PC-9 (cell line): ENCODE data around the gene GXYLT1. TPM values are rescaled to one million over a fixed set of nuclear protein-coding genes. Genes with fewer than 3 reads are reported as not detected.

Experiments used
- BruUV-seq: library from RNA; stranded (reverse); fragments of 400-500 nt; replicated peaks from 2 replicates; lab custom pipeline; 2021; lab: Mats Ljungman, UMichigan
- CTCF ChIA-PET: fragments of 300-600 bp; sonication (Branson Sonifier 250); formaldehyde crosslinking; loops from one replicate; lab custom pipeline; 2022; ENCODE audit warnings: antibody characterized with exemption; lab: Charles Lee
- POLR2A ChIA-PET: fragments of 300-600 bp; sonication (Branson Sonifier 250); formaldehyde crosslinking; loops from one replicate; lab custom pipeline; 2022; ENCODE audit warnings: antibody characterized with exemption; ENCODE audit not compliant: unreplicated experiment; lab: Charles Lee
- DNase-seq, 2 experiments: peaks; one replicate each; pipeline versions ENCODE4 v3.0.0 to v3.0.0-alpha.2; 2015 to 2022; ENCODE audit warnings: mixed read lengths in 1 of 2
- H2AFZ ChIP-seq: fragments of 200-600 bp; sonication (generic); 2 replicates; pipeline ENCODE4 v1.8.1; 2017; ENCODE audit warnings: antibody characterized with exemption
- H3F3A ChIP-seq: fragments of 200-600 bp; sonication (generic); 2 replicates; pipeline ENCODE4 v1.8.1; 2017; ENCODE audit warnings: antibody characterized with exemption, mild to moderate bottlenecking, low read depth; ENCODE audit not compliant: insufficient read depth
- H3K27ac ChIP-seq: fragments of 200-600 bp; sonication (generic); 2 replicates; pipeline ENCODE4 v1.6.1; 2016; ENCODE audit warnings: mixed run types
- H3K27me3 ChIP-seq: fragments of 200-600 bp; sonication (generic); 2 replicates; pipeline ENCODE4 v1.6.1; 2016; ENCODE audit warnings: low read depth, mixed run types; ENCODE audit not compliant: insufficient read depth
- H3K36me3 ChIP-seq: fragments of 200-600 bp; sonication (generic); 2 replicates; pipeline ENCODE4 v1.6.1; 2016; ENCODE audit warnings: low read depth, mixed run types
- H3K4me1 ChIP-seq: fragments of 200-600 bp; sonication (generic); replicated peaks from 2 replicates; pipeline ENCODE4 v1.6.1; 2016; ENCODE audit warnings: mixed run types; ENCODE audit not compliant: insufficient read depth
- H3K4me2 ChIP-seq: fragments of 200-600 bp; sonication (generic); 2 replicates; pipeline ENCODE4 v1.6.1; 2017; ENCODE audit warnings: mixed run types
- H3K4me3 ChIP-seq: fragments of 200-600 bp; sonication (generic); 2 replicates; pipeline ENCODE4 v1.6.1; 2016; ENCODE audit warnings: mixed run types
- H3K79me2 ChIP-seq: fragments of 200-600 bp; sonication (generic); 2 replicates; pipeline ENCODE4 v1.6.1; 2017; ENCODE audit warnings: low read depth, mixed run types
- H3K9me2 ChIP-seq: fragments of 200-600 bp; sonication (generic); 2 replicates; pipeline ENCODE4 v1.8.1; 2017; ENCODE audit warnings: mild to moderate bottlenecking; ENCODE audit not compliant: insufficient read depth
- H3K9me3 ChIP-seq: fragments of 200-600 bp; sonication (generic); 2 replicates; pipeline ENCODE4 v1.8.1; 2016; ENCODE audit warnings: low read depth; ENCODE audit not compliant: insufficient read depth
- H4K20me1 ChIP-seq: fragments of 200-600 bp; sonication (generic); 2 replicates; pipeline ENCODE4 v1.8.1; 2017; ENCODE audit not compliant: insufficient read depth
- EZH2 ChIP-seq: fragments of 200-600 bp; sonication (generic); IDR thresholded peaks from 2 replicates; pipeline ENCODE4 v1.8.0; 2017; ENCODE audit warnings: antibody characterized with exemption, low read depth
- intact Hi-C: fragments of 100-400 bp; cut with micrococcal nuclease; formaldehyde crosslinking; loops from one replicate; pipeline ENCODE4 v1.10.0; 2022; ENCODE audit not compliant: unreplicated experiment
- total RNA-seq: library from RNA; stranded (reverse); gene quantifications from 2 replicates; pipeline ENCODE4 v1.2.3, GENCODE V29; 2021
- TF ChIP-seq, protein P1 (sequence below): fragments of 200-600 bp; sonication (generic); conservative IDR thresholded peaks from 2 replicates; pipeline ENCODE4 v1.6.1; 2017; ENCODE audit warnings: mixed run types, antibody characterized with exemption, mild to moderate bottlenecking, moderate library complexity

Gene GXYLT1
- total RNA-seq, 1 experiment from 2014 or later = 7.8 TPM

DNA sequence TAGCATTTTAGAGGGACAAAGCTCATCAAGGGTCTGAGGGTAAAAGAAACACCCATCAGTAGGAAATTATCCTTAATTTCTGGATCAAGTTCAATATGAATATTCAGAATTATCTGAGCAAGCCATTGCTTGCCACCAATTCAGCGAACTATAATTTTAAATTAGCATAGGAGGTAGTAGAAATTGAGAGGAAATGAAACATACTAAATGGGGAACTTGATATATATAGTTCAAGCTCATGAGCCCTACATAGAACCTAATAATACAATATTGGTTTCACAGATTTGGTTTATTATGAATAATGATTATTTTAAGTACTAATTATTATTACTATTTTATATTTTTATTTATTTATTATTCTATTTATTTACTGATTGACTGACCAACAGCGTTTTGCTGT, 42.1 kb upstream of the GXYLT1 start:
- Histone ChIP-seq H3K9me3 (no peaks in the 10 kb centered on the region), H3K9me2 (no peaks in the 10 kb centered on the region), H3K4me2 (no peak overlapping the region), H3K27me3 (no peaks in the 10 kb centered on the region), H3F3A (0 out of 2 replicates have a peak, but pooled peaks cover 5% of the 10 kb centered on the region), H2AFZ (no peak overlapping the region), H4K20me1 (0 out of 2 replicates have a peak, but pooled peaks cover 5% of the 10 kb centered on the region), H3K27ac (no peak overlapping the region), H3K4me1 (no peaks in the 10 kb centered on the region), H3K36me3 (no peaks in the 10 kb centered on the region), H3K79me2 (no peaks in the 10 kb centered on the region; the same call in 1 of the 2 replicates), H3K4me3 (no peak overlapping the region)
- intact Hi-C loops = loop anchor here (10.0 kb wide), 1 partner anchor 62 kb away; no protein-coding TSS in a partner anchor
- DNase-seq = no peak
- BruUV-seq = no TSS peak
- ChIA-PET POLR2A (no interaction called here), CTCF (interaction anchor here (0.6 kb wide), 1 partner anchor 22 kb away, joined by 4 read pairs; no protein-coding TSS in a partner anchor)
- no peak for TF ChIP-seq EZH2
- TF ChIP-seq, protein P1, sequence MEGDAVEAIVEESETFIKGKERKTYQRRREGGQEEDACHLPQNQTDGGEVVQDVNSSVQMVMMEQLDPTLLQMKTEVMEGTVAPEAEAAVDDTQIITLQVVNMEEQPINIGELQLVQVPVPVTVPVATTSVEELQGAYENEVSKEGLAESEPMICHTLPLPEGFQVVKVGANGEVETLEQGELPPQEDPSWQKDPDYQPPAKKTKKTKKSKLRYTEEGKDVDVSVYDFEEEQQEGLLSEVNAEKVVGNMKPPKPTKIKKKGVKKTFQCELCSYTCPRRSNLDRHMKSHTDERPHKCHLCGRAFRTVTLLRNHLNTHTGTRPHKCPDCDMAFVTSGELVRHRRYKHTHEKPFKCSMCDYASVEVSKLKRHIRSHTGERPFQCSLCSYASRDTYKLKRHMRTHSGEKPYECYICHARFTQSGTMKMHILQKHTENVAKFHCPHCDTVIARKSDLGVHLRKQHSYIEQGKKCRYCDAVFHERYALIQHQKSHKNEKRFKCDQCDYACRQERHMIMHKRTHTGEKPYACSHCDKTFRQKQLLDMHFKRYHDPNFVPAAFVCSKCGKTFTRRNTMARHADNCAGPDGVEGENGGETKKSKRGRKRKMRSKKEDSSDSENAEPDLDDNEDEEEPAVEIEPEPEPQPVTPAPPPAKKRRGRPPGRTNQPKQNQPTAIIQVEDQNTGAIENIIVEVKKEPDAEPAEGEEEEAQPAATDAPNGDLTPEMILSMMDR = no peak

DNA sequence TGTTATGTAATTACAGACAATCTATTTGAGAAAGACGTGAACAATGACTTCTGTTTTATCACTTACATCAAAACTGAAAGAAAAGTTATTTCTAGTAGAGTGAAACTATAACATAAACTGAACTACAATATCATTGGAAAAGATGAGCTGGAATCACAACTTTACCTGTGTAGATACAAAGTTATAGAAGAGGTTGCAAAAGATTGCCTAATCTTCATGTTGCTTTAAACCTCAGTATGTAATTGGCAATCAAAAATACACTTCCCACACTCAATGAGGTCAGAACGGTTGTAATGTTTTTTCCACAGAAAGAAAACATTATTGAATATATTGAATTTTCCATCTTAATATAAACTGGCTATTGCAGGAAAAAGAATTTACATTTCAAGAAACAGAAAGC, 37.7 kb upstream of the GXYLT1 start:
- Histone ChIP-seq H3K4me1 (no peaks in the 10 kb centered on the region), H2AFZ (no peak overlapping the region), H3K27ac (no peak overlapping the region), H3K27me3 (no peaks in the 10 kb centered on the region), H3K36me3 (no peaks in the 10 kb centered on the region), H4K20me1 (no peaks in the 10 kb centered on the region), H3K9me2 (no peaks in the 10 kb centered on the region), H3F3A (no peaks in the 10 kb centered on the region), H3K4me2 (no peak overlapping the region), H3K4me3 (no peak overlapping the region), H3K9me3 (no peaks in the 10 kb centered on the region), H3K79me2 (no peaks in the 10 kb centered on the region)
- ChIA-PET CTCF (no interaction called here), POLR2A (no interaction called here)
- intact Hi-C loops = loop anchor here (10.0 kb wide), 1 partner anchor 58 kb away; no protein-coding TSS in a partner anchor
- DNase-seq = no peak
- no TSS peak for BruUV-seq
- no peak for TF ChIP-seq EZH2
- TF ChIP-seq, protein P1 = no peak

DNA sequence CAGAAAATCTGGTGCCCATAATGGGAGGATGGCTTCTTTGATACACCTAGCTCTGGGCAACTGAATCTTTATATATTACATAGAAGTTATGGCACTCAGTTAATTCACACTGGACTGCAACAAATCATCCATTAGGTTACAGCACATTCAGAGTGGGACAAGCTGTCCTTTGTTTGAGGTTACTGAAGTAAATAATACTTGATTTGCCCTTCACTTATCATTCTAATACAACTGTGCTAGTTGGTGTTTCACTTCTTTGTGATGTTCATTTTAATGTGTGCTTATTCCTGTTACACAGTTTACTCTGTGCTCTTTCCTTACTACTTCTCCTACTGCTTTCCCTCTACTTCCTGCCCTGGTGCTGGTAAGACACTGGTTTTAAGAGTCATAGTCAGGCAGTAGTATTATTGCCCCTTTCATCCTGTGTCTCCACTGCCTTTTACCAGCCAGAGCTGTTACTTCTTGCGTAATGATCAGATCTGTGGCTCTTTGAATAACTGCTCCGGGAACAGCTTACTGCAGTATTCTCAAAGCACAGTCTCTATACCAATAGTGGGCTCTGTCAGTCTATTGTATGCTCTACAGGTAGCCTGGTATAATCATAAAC, 36.4 kb upstream of the GXYLT1 start:
- intact Hi-C loops = loop anchor here (10.0 kb wide), 1 partner anchor 56 kb away; no protein-coding TSS in a partner anchor
- TF ChIP-seq EZH2 = no peak
- TF ChIP-seq, protein P1 = no peak
- no peaks in the 10 kb centered on the region for H4K20me1 ChIP-seq
- no peak overlapping the region for H3K4me2 ChIP-seq
- no peaks in the 10 kb centered on the region for H3F3A ChIP-seq
- no peak overlapping the region for H3K4me3 ChIP-seq
- DNase-seq = no peak
- H3K36me3 ChIP-seq = no peaks in the 10 kb centered on the region
- no peaks in the 10 kb centered on the region for H3K9me2 ChIP-seq
- H3K79me2 ChIP-seq = no peaks in the 10 kb centered on the region
- no TSS peak for BruUV-seq
- ChIA-PET CTCF (no interaction called here), POLR2A (no interaction called here)
- H3K27me3 ChIP-seq = no peaks in the 10 kb centered on the region
- no peak overlapping the region for H3K27ac ChIP-seq
- H3K9me3 ChIP-seq = no peaks in the 10 kb centered on the region
- no peaks in the 10 kb centered on the region for H3K4me1 ChIP-seq
- no peak overlapping the region for H2AFZ ChIP-seq
